ENCODE measurements around the gene PPM1E.

- TF ChIP-seq CTCF (IDR thresholded peaks at IDR 0.05): no peak
- TF ChIP-seq REST (IDR thresholded peaks at IDR 0.05; ENCODE audit: insufficient read depth in 1 of 2, low read depth in 2 of 2, low read length in 1 of 2): no peak
- no peak for TF ChIP-seq POLR2AphosphoS5 (IDR thresholded peaks at IDR 0.05; ENCODE audit: low read depth, low read length)
- TF ChIP-seq SIN3A (IDR thresholded peaks at IDR 0.05; ENCODE audit: borderline replicate concordance, insufficient read depth, low read depth, low read length): no peak
Measured at GRCh38 chr17:59018019-59018418, 262.4 kb downstream of the PPM1E start.
